ENCODE data around the gene WDR62.
"Not testable (repeated sequence)": the region's sequence is repeated elsewhere in the genome, so short reads cannot be mapped to it uniquely, and the experiment has no call there.

WDR62 gene

DNA sequence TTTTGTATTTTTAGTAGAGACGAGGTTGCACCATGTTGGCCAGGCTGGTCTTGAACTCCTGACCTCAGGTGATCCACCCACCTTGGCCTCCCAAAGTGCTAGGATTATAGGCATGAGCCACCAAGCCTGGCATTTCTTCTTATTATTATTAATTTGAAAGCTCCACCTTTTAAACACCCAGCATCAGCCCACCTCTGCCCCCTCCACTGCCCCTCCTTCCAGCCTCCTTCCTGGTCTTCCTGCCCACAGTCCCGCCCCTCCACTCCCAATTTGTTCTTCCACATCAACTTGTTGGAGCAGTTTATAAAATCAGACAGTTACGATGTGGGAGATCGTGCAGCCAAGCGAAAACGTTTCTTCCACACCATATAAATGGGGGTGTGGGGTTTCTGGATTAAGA, 14.2 kb upstream of the WDR62 start:
- no peak for FAIRE-seq

DNA sequence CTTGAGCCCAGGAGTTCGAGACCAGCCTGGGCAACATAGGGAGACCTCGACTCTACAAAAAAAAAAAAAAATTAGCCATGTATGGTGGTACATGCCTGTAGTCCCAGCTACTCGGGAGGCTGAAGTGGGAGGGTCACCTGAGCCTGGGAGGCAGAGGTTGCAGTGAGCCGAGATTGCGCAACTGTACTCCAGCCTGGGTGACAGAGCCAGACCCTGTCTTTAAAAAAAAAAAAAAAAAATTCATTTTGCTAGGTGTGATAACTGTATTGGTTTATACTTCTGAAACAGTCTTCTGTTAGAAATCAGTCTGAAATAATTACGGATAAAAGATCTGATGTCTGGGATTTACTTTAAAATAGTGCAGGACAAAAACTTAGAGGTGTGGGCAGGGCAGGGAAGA, 13.6 kb upstream of the WDR62 start:
- not testable (repeated sequence) for FAIRE-seq

DNA sequence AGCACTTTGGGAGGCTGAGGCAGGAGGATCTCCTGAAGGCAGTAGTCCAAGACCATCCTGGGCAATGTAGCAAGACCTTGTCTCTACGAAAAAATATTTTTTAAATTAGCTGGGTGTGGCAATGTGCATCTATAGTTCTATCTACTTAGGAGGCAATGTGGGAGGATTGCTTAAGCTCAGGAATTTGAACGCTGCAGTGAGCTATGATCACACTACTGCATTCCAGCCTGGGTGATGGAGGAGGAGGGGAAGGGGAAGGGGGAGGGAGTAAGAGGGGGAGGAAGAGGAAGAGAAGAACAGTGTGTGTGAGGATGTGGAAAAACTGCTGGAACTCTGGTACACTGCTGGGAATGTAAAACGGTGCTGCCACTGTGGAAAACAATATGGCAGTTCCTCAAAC, 12.9 kb upstream of the WDR62 start:
- FAIRE-seq, result no peak

DNA sequence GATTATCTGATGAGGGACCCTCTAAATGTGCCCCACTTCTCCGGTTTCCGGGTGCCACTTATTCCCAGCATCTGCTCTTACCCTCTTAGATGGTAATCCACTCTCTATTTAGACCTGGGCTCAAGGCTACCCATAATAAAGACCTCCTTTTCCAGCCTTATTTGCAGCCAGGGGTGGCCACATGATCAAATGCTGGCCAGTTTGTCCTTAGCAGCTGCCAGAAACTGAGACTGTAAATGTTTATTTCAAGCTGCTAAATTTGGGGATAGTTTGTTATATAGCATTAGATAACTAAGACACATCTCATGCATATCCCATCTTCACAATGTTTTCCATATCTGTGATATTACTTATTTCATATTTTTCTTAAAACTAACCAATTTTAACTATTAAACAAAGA, 10.7 kb upstream of the WDR62 start:
- no peak for FAIRE-seq

DNA sequence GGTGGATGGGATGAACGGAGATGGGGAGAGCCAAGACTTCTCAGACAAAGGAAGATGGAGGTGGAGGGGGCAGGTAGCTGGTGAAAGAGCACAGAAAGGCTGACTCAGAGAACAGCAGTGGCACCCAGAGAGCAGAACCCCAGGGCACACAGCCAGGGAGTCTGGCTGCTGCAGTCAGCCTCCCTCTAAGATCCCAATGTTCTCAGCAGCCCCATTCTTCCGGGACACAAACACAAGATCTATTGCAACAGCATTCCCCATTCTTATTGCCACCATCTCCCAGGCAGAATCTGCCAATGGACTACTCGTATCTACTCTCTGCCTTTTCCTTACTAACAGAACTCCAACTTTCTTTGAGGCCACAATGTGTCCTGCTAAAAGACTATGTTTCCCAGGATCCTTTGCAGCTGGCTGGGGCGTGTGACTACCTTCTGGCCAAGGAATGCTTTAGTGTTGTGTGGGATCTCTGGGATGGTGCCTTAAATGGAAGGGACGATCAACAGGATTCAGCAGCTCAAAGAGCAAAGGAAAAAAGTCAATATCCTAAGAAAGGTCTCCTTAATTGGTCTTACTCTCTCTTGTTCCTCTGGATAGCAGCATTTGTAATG, 8.2 kb upstream of the WDR62 start:
- FAIRE-seq, result no peak

DNA sequence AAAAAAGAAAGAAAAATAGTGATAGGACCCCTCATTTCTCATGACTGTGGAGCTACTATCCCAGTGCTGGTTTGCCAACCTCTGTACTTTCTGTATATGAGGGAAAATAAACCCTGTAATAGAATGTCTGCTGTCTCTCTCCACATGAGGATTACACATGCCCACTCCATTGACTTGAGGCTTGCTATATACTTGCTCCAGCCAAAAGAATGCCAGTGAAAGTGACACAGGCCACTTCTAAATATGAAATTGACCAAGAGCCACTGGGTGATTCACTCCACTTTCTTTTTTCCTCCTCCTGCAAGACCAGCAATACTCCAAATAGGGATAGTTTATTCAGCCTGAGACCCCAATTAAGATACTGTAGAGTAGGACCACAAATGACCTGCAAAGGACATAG, 6.9 kb upstream of the WDR62 start:
- FAIRE-seq, result no peak

DNA sequence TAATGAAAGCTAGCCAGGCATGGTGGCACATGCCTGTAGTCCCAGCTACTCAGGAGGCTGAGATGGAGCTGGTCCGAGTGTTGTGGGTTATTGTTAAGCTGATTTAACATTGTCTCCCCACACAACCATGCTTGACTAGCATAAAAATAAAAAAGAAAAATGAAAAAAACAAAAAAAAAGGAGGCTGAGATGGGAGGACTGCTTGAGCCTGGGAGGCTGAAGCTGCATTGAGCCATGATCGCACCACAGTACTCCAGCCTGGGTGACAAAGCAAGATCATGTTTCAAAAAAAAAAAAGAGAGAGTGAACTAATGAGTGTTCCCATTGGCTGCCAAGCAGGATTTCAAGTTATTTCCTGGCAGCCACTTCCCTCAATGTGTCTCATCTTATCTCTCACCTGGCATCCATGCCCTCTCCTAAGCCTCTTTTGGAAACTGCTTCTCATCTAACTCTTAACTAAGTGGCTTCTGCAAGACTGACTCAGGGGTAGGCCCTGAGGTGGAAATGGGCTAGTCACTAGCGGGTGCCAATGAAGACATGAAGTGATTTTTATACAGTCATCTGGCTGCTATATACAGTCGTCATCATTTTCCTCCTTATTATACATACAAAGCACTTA, 5.5 kb upstream of the WDR62 start:
- FAIRE-seq, result no peak

DNA sequence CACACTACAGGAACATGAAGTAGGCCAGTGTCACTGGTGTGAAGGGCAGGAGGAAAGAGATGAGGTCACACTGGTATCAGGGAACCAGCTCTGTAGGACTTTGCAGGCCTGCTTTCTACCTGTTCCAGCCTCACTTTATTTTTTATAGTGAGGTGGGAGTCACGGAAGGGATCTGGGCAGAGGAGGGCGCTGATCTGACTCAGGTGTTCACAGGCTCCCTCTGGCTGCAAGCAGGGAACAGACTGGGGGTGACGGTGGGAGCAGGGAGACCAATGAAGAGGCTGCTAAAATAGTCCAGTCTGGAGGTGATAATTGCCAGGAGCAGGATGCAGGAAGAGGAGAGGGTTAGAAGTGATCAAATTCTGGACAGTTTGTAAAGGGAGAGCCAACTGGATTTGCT, 3.5 kb upstream of the WDR62 start:
- FAIRE-seq, result no peak

DNA sequence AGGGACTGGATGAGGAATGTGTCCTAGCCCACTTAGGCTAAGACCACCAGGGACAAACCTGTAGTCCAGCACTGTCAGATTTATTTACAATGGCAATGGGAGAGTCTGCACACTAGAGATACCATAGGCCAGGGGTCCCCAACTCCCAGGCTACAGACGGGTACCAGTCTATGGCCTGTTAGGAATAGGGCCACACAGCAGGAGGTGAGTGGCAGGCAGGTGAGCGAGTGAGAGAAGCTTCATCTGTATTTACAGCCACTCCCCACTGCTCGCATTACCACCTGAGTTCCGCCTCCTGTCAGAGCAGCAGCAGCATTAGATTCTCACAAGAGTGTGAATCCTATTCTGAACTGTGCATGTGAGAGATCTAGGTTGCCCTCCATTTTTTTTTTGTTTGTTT, 3.1 kb upstream of the WDR62 start:
- no peak for FAIRE-seq

DNA sequence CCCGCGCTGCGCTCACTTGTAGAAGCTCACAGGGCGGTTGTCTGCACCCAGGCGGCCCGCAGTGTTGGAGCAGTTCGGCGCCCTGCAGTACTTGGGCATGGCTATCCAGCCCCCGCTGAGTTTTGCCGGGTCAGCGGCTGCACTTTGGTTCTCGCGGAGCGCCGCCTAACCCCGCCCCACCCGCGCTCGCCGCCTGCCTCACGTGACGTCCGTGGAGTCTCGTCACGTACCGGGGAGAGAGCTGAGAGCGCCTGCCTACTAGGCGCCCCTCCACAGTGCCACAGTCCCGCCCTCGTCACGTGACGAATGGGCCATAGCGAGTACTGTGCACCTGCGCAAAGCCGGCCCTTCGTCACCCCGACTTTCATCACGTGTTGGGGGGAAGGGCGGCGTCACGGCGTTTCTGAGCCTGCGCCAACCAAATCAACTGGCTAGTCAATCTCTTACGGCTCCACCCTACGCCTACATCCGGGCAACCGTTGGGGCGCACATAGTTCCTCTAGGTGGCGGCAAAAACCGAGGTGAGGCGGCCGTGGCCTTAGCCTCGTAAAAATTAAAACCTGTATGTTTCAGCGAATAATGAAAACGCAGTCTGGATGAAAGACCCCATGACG, 471 bp upstream of the WDR62 start, which contains the start of gene THAP8:
THAP8 (minus strand) TSS at position 167 of the 614 bp plus-strand sequence; CDS start at position 99, 68 bp downstream.
- peak; percentile 91 for FAIRE-seq

DNA sequence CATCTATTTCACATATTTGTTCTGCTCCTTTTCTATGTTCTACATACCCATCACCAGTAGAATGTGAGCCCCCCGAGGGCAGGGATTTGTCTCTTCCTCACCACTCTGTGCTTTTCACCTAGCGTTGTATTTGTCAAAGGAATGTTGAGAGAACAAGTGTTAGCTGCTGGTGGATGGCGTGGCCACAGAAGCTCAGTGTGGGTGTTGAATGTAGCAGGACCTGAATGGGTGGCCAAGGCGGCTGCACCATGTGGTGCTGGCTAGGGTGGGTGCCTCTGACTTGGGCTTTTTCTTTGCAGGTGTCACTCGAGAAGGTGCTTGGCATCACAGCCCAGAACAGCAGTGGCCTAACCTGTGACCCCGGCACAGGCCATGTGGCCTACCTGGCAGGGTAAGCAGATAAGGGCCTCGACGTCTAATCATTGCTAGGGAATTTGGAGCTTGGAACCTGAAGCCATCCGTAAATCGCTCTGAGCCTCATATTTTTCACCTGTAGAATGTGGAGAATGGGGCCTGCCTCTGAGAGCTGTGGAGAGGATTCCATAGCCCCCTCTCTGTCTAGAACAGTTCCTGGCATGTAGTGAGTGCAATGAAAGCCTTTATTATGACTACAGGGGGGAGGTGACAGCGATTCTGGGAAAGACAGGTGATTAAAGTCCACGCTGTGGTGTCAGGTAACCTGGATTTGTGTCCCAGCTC, 3.9 kb downstream of the WDR62 start:
- FAIRE-seq, result no peak

DNA sequence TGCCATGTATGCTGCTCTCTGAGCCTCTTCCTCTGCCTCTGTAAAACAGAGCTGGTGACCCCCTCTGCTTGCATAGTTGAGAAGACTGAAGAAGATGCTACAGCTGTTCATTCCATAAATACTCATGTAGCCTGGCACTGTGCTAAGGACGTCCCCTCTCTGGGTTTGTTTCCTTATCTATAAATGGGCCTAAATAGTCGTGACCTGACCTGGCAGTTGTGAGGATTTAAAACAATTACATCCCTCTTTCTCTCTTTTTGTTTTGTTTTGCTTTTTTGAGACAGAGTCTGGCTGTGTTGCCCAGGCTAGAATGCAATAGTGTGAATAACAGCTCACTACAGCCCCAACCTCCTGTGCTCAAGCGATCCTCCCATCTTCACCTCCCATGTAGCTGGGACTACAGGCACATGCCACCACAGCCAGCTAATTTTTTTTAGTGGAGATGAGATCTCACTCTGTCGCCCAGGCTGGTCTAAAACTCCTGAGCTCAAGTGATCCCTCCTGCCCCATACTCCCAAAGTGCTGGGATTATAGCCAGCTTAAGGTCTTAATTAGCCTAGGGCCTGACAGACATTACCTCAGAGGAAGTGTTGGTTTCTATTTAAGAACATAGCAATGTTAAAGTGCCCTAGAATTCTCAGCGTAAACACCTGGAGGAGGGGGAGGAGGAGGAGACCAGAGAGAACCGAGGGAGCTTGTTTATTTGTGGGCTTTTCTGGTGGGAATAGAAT, 4.6 kb downstream of the WDR62 start:
- no peak for FAIRE-seq

DNA sequence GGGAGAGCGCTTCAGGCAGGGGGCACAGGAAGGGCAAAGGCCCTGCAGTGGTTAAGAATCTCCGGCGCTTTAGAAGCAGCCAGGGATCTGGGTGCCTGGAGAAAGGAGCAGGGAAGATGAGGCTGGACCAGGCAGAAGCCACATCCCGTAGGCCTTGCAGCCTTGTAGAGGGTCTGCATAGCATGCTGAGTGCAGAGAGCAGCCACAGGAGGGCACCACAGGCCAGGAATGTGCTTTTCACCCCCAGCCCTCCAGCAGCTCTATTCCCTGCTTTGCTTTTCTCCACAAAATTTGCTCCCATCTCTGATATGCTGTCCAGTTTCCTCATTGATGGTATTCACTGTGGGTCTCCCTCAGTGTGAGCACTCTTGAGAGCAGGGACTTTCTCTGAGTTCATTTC, 5.7 kb downstream of the WDR62 start:
- FAIRE-seq, result no peak

DNA sequence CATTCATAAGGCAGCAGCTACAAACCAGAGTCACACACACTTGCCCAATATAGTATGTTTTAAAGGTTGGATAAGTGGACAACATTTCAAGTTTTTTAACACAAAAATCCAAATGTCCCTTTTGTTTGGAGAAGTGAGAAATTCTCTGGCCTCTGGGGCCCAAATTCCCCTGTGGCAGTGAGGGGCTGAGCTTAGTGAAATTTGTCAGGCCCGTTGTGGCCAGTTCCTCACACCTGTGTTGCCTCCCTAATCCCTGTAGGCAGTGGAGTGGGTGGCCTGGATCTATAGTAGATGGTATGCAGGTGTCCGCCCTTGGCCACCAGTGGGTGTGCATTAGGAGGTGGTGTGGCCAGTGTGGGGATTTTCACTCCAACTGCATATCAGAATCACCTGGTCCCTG, 6.7 kb downstream of the WDR62 start:
- FAIRE-seq, result no peak

DNA sequence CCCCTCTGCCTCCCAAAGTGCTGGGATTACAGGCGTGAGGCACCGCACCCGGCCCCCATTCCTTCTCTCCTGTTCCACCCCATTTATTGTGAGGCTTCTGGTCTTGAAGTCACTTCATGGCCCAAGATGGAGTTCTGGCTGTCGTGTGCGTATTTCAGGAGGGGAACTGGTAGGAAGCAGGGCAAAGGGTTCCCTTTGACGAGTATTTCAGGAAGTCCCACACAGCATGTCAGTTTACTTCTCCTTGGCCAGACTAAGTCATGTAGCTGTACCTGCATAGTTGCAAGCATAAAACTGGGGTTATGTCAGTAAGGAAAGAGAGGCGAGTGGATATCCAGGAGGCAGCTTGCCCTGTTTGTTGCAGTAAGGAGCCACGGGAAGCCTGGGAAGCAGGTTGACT, 10.1 kb downstream of the WDR62 start:
- no peak for FAIRE-seq

DNA sequence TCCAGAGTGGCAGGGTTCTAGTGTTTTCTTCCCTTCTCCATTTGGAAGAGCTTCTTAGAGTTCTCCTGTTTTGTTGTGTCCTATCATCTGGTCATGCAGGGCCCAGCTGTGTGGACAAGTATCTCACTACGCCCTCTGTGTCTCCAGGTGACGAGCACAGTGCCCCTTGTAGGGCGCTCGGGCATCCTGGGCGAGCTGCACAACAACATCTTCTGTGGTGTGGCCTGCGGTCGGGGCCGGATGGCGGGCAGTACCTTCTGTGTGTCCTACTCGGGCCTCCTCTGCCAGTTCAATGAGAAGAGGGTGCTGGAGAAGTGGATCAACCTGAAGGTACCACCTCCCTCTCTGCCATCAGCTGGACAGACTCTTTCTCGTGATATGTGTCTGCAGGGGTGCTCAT, 13.0 kb downstream of the WDR62 start:
- FAIRE-seq, result no peak

DNA sequence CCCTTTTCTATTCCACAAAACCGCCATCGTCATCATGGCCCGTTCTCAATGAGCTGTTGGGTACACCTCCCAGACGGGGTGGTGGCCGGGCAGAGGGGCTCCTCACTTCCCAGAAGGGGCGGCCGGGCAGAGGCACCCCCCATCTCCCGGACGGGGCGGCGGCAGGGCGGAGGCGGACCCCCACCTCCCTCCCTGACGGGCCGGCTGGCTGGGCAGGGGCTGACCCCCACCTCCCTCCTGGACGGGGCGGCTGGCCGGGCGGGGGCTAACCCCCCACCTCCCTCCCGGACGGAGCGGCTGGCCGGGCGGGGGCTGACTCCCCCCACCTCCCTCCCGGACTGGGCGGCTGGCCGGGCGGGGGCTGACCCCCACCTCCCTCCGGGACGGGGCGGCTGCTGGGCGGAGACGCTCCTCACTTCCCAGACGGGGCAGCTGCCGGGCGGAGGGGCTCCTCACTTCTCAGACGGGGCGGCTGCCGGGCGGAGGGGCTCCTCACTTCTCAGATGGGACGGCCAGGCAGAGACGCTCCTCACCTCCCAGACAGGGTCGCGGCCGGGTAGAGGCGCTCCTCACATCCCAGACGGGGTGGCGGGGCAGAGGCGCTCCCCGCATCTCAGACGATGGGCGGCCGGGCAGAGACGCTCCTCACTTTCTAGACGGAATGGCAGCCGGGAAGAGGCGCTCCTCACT, 14.3 kb downstream of the WDR62 start:
- not testable (repeated sequence) for FAIRE-seq

DNA sequence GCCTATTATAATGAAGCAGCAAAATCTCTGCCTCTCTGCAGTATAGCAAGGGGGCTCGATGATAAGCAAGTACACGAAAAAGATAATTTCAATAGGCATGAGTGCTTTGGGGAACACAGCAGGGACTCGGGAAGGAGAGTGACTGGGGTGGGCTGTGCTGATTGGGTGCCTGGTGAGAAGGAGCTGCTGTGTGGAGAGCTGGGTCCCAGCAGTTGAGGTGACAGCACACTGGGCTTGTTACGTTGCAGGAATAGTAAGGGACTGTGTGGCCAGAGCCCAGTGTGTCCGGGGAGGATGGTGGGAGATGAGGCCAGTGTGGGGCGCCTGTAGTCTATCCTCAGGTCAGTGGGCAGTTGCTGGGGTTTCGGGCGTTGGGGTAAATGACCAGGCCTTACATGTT, 17.4 kb downstream of the WDR62 start:
- no peak for FAIRE-seq

DNA sequence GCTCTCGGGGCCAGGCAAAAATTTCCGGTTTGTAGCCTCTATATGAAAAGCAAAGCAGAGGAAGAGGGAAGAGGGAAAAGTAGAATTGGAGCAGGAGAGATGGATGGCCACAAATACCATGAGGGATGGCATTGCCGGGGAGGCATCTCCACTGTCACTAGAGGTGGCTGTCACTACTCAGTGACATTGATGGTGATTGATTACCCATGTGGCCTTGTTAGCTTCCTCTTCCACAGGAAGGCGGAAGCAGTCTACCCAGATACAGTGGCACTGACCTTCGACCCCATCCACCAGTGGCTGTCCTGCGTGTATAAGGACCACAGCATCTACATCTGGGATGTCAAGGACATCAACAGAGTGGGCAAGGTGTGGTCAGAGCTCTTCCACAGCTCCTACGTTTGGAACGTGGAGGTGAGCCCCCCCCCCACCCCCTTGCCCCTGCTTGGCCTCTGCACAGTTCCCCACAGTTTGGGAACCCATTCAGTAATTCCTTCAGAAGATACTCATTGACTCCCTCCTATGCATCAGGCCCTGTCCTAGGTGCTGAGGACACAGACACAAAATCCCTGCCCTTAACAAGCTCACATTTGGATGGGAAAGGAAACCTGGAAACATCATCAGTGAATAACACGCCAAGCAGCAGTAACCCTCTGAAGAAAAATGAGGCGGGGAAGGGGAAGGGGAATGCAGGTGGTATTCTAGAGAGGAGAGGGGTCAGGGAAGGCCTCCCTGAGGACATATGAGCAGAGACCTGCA, 18.6 kb downstream of the WDR62 start:
- no peak for FAIRE-seq

DNA sequence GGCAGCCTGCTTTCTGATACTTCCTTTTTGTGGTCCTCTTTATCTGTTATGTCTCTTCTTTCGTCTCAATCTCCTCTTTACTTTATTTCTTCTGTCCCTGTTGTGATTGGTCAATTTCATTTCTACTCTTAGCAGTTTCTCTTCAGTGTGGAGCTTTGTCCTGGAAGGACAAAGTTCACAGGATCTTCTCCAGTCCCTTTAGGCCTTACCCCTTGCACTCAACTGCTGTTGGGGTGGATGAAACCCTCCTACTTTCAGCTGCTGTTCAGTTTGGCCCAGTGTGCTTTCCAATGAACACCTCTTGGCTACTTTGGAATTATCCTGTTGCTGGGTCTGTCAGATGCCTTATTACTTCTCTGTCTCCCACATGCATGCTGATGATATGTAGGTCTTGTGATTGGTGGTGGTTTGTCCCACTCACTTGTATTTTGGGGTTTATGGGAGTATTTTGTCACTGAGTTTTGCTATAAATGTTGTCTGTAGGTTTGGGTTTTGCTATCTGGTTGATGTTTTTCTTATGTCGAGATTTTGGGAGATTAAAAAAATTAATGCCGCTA, 24.8 kb downstream of the WDR62 start:
- FAIRE-seq, result no peak

DNA sequence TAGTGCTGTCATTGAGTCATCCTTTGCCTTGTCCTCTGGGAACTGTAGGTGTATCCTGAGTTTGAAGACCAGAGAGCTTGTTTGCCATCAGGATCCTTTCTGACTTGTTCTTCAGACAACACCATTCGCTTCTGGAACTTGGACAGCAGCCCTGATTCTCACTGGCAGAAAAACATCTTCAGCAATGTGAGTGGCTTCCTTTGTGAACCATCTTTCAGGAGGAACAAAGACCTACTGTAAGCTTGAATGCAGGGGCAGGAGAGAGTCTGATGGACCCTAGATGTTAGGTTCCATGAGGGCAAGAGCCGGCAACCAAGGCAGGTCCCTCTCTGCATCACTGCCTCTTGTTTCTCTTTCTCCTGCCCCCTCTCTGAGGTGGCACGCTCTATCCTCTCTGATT, 26.7 kb downstream of the WDR62 start:
- FAIRE-seq, result no peak

DNA sequence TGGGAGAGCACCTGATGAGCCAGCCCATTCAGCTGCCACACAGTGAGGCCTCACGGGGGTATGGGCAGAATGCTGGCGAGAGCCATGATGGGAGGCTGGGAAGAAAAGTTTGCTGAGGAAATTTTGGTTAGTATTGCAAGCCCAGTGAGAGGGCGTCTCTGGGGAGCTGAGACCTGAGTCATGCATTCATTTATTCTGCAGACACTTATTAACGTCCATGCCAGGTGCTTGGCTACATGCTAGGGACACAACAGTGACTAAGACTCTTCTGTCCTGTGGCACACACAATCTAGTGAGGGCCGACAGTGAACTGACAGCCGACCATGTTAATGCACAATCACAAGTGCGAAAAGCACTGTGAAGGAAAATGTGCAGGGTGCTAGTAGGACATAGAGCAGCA, 27.2 kb downstream of the WDR62 start:
- no peak for FAIRE-seq

Measured in endometrium (tissue), 2 donors.